ENCODE measurements around the gene UROS. TPM values are rescaled to one million over a fixed set of nuclear protein-coding genes. Genes with fewer than 3 reads are reported as not detected.

Gene UROS
- total and polyA plus RNA-seq, 8 donors, result 8.2 to 60.9 (median 22.5) TPM

- DNase-seq, result no peak
- no peak overlapping the region for H3K27ac ChIP-seq
- H3K4me1 ChIP-seq, result no peaks in the 10 kb centered on the region
- TF ChIP-seq EP300 (IDR thresholded peaks at IDR 0.05), result no peak
- TF ChIP-seq POLR2AphosphoS5 (IDR thresholded peaks at IDR 0.05), result no peak
- WGBS, 5 donors, result 97 to 100% (median 98%) methylated on average over 2 of the region's 2 CpGs
- peaks cover 65 to 100% (median 100%) of the 10 kb centered on the region in 4 donors for H3K36me3 ChIP-seq
- H3K9me3 ChIP-seq, result no peaks in the 10 kb centered on the region
- no peaks in the 10 kb centered on the region for H3K27me3 ChIP-seq
- no peak overlapping the region for H3K4me3 ChIP-seq
- intact Hi-C loops (cut with DNase I; ENCODE audit: low total_unique reads), result no loop called here
Observed at GRCh38 chr10:125744909-125745308, 78.1 kb downstream of the UROS start.

GRCh38 chr10:125742465-125742864 lies 80.6 kb downstream of the UROS start:
- WGBS, 5 donors, result 43 to 65% (median 63%) methylated on average over 2 of the region's 2 CpGs
- H3K4me1 ChIP-seq, result no peaks in the 10 kb centered on the region
- H3K27ac ChIP-seq, result no peak overlapping the region
- H3K4me3 ChIP-seq, result no peak overlapping the region
- intact Hi-C loops (cut with DNase I; ENCODE audit: low total_unique reads), result no loop called here
- no peak for DNase-seq
- no peak for TF ChIP-seq EP300 (IDR thresholded peaks at IDR 0.05)
- TF ChIP-seq POLR2AphosphoS5 (IDR thresholded peaks at IDR 0.05), result no peak
- TF ChIP-seq POLR2A (IDR thresholded peaks at IDR 0.05), result no peak
- no peak for TF ChIP-seq CTCF (IDR thresholded peaks at IDR 0.05)
- no peaks in the 10 kb centered on the region for H3K9me3 ChIP-seq
- peaks cover 60 to 100% (median 100%) of the 10 kb centered on the region in 4 donors for H3K36me3 ChIP-seq
- H3K27me3 ChIP-seq, result no peaks in the 10 kb centered on the region

GRCh38 chr10:125739994-125740679 lies 82.9 kb downstream of the UROS start:
- Histone ChIP-seq H3K4me1 (no peaks in the 10 kb centered on the region), H3K4me3 (no peak overlapping the region), H3K27me3 (no peaks in the 10 kb centered on the region), H3K36me3 (peaks cover 59 to 100% (median 100%) of the 10 kb centered on the region in 4 donors), H3K9me3 (no peaks in the 10 kb centered on the region), H3K27ac (no peak overlapping the region)
- WGBS, 5 donors, result 86 to 92% (median 91%) methylated on average over 7 of the region's 7 CpGs
- intact Hi-C loops (cut with DNase I; ENCODE audit: low total_unique reads), result no loop called here
- DNase-seq, result no peak
- no peak for TF ChIP-seq EP300 (IDR thresholded peaks at IDR 0.05)
- TF ChIP-seq CTCF (IDR thresholded peaks at IDR 0.05), result no peak
- no peak for TF ChIP-seq POLR2A (IDR thresholded peaks at IDR 0.05)
- TF ChIP-seq POLR2AphosphoS5 (IDR thresholded peaks at IDR 0.05), result no peak

Small RNAs within 50 kb of the gene (small RNA-seq; reads per million reads assigned to genes)
- 0 to 0.14 (median 0.04) reads per million in 4 donors for gene MIR4484
- 0 reads per million in 4 donors for gene RF00017

Other genes with a start within 250 kb of the UROS start
- not detected for gene TEX36, start 140.1 kb downstream of the UROS start, total RNA-seq
- not detected for gene TEX36, start 140.1 kb downstream of the UROS start, polyA plus RNA-seq
- 10 to 100 TPM; 14.0 to 41.5 (median 17.4) TPM for gene EDRF1, start 103.5 kb downstream of the UROS start, total RNA-seq
- gene EDRF1, start 103.5 kb downstream of the UROS start, polyA plus RNA-seq, result 10 to 100 TPM in 1 of 3 donors, 1 to 10 TPM in 2; 5.5 to 14.2 (median 5.8) TPM
- under 1 TPM in 1 of 5 donors, not detected in 4; 0.45 TPM for gene MMP21, start 47.4 kb downstream of the UROS start, total RNA-seq
- not detected for gene MMP21, start 47.4 kb downstream of the UROS start, polyA plus RNA-seq
- gene BCCIP, start 288 bp upstream of the UROS start, total RNA-seq, result 10 to 100 TPM in 2 of 5 donors, 1 to 10 TPM in 3; 4.1 to 53.0 (median 6.7) TPM
- gene BCCIP, start 288 bp upstream of the UROS start, polyA plus RNA-seq, result 10 to 100 TPM; 60.4 to 75.2 (median 67.5) TPM
- 10 to 100 TPM; 24.5 to 70.1 (median 63.3) TPM for gene DHX32, start 58.0 kb upstream of the UROS start, total RNA-seq
- gene DHX32, start 58.0 kb upstream of the UROS start, polyA plus RNA-seq, result 10 to 100 TPM; 23.7 to 40.0 (median 25.8) TPM
- 10 to 100 TPM in 1 of 5 donors, 1 to 10 TPM in 4; 1.6 to 13.3 (median 5.8) TPM for gene FANK1, start 73.3 kb upstream of the UROS start, total RNA-seq
- gene FANK1, start 73.3 kb upstream of the UROS start, polyA plus RNA-seq, result 1 to 10 TPM; 5.4 to 8.4 (median 7.0) TPM